K562 (cell line): ENCODE data around the gene ROR2. TPM values are rescaled to one million over a fixed set of nuclear protein-coding genes. Genes with fewer than 3 reads are reported as not detected.

Experiments
- ATAC-seq: fragments of 200-7000 bp; cut with Tn5 transposase; 3 replicates; pipeline ENCODE4 v1.9.1; 2020; ENCODE audit warnings: moderate library complexity
- BruUV-seq: library from RNA; stranded (reverse); fragments of 400-500 nt; replicated peaks from 2 replicates; lab custom pipeline; 2021; lab: Mats Ljungman, UMichigan
- CTCF ChIA-PET: fragments of 300-600 bp; formaldehyde crosslinking; extraction: SDS; loops from one replicate; lab custom pipeline; 2021; ENCODE audit warnings: low intra/inter-chr PET ratio; lab: Yijun Ruan, JAX
- POLR2A ChIA-PET: fragments of 300-600, 350-650 bp; sonication (Branson Sonifier 250); formaldehyde crosslinking; extraction: SDS; loops from one replicate; lab custom pipeline; 2021; ENCODE audit warnings: antibody characterized with exemption, inconsistent platforms; lab: Yijun Ruan, JAX
- DNase-seq, 4 experiments: peaks; one replicate each; pipeline versions ENCODE4 v3.0.0 to v3.0.0-alpha.2; 2011 to 2018; ENCODE audit warnings: low spot score in 3 of 4, mixed read lengths in 3 of 4; ENCODE audit errors: extremely low read depth in 1 of 4
- FAIRE-seq: peaks from 2 replicates; lab custom pipeline; 2011; peaks lifted over from hg19 to GRCh38; lab: Jason Lieb, UNC
- H2AFZ ChIP-seq: 2 replicates; pipeline ENCODE4 v1.6.0; 2011; ENCODE audit warnings: low read depth, low read length, control low read depth, inconsistent platforms
- H3K27ac ChIP-seq: fragments of 200-600 bp; 3 replicates; pipeline ENCODE4 v1.8.0; 2011; ENCODE audit warnings: low read depth, mild to moderate bottlenecking, control low read depth, inconsistent platforms, low read length, moderate library complexity, mixed read lengths; ENCODE audit errors: extremely low read depth
- H3K27me3 ChIP-seq, 2 experiments: fragments of 300-600 bp in 1 of 2; 2 replicates in 1 of 2; 3 replicates in 1 of 2; pipeline versions ENCODE4 v1.6.0 to v1.8.0; 2011; ENCODE audit warnings: inconsistent platforms in 2 of 2, low read length in 2 of 2, mild to moderate bottlenecking in 1 of 2, mixed read lengths in 1 of 2, moderate library complexity in 1 of 2; ENCODE audit not compliant: control insufficient read depth in 2 of 2, insufficient read depth in 2 of 2
- H3K36me3 ChIP-seq: fragments of 300-600 bp; 3 replicates; pipeline ENCODE4 v1.8.0; 2011; ENCODE audit warnings: mild to moderate bottlenecking, low read length, inconsistent platforms; ENCODE audit not compliant: control insufficient read depth, insufficient read depth
- H3K4me1 ChIP-seq, 2 experiments: fragments of 200-600 bp in 1 of 2; replicated peaks in 1 of 2; 2 replicates in 1 of 2; 3 replicates in 1 of 2; pipeline versions ENCODE4 v1.5.1 to v1.8.0; 2011; ENCODE audit warnings: inconsistent platforms in 2 of 2, low read length in 2 of 2, mild to moderate bottlenecking in 1 of 2, mixed read lengths in 1 of 2, moderate library complexity in 1 of 2; ENCODE audit not compliant: control insufficient read depth in 2 of 2, insufficient read depth in 2 of 2
- H3K4me2 ChIP-seq: 2 replicates; pipeline ENCODE4 v1.6.1; 2011; ENCODE audit warnings: low read length, control low read depth, inconsistent platforms, mixed read lengths; ENCODE audit not compliant: insufficient read depth
- H3K4me3 ChIP-seq: fragments of 200-600 bp; sonication (generic), shearing (Covaris generic); 2 replicates; pipeline ENCODE4 v1.5.1; 2016; ENCODE audit warnings: control low read depth, inconsistent platforms
- H3K79me2 ChIP-seq: fragments of 200-600 bp; 3 replicates; pipeline ENCODE4 v1.8.0; 2011; ENCODE audit warnings: low read length, inconsistent platforms; ENCODE audit not compliant: control insufficient read depth, insufficient read depth
- H3K9ac ChIP-seq, 2 experiments: 2 replicates each; pipeline versions ENCODE4 v1.6.0 to v1.6.1; 2011; ENCODE audit warnings: low read depth in 2 of 2, low read length in 2 of 2, control low read depth in 1 of 2, inconsistent platforms in 1 of 2, mild to moderate bottlenecking in 1 of 2, mixed read lengths in 1 of 2; ENCODE audit not compliant: insufficient read depth in 1 of 2
- H3K9me1 ChIP-seq: one replicate; pipeline ENCODE4 v1.6.0; 2011; ENCODE audit warnings: inconsistent platforms, mild to moderate bottlenecking, low read length, moderate library complexity; ENCODE audit not compliant: control insufficient read depth, insufficient read depth
- H3K9me3 ChIP-seq: replicated peaks from 2 replicates; pipeline ENCODE4 v1.5.1; 2011; ENCODE audit warnings: low read depth, low read length, inconsistent platforms; ENCODE audit not compliant: control insufficient read depth, insufficient read depth
- H4K20me1 ChIP-seq: replicated peaks from 2 replicates; pipeline ENCODE4 v1.6.1; 2011; ENCODE audit warnings: low read length, inconsistent platforms, mixed read lengths; ENCODE audit not compliant: control insufficient read depth, insufficient read depth
- ASH1L ChIP-seq: fragments of 450-650 bp; IDR thresholded peaks from 2 replicates; pipeline ENCODE4 v1.6.1; 2018; ENCODE audit warnings: borderline replicate concordance, mild to moderate bottlenecking, low read depth; ENCODE audit not compliant: partially characterized antibody
- CC2D1A ChIP-seq: fragments of 450-650 bp; IDR thresholded peaks from 2 replicates; pipeline ENCODE4 v1.6.1; 2017; ENCODE audit warnings: mild to moderate bottlenecking
- FOS ChIP-seq: IDR thresholded peaks from 3 replicates; pipeline ENCODE4 v1.6.1; 2011; ENCODE audit not compliant: insufficient read length; ENCODE audit errors: extremely low read depth
- IRF1 ChIP-seq: sonication (generic); formaldehyde crosslinking; IDR thresholded peaks from 2 replicates; pipeline ENCODE4 v1.8.0; 2022; ENCODE audit warnings: missing genetic modification reagents, mild to moderate bottlenecking, borderline replicate concordance
- NFYB ChIP-seq: IDR thresholded peaks from 2 replicates; pipeline ENCODE4 v1.6.1; 2011; ENCODE audit warnings: mild to moderate bottlenecking, moderate library complexity; ENCODE audit not compliant: insufficient read length; ENCODE audit errors: extremely low read depth
- NR2C1 ChIP-seq, 2 experiments: fragments of 450-650 bp; IDR thresholded peaks; 2 replicates each; pipeline ENCODE4 v1.6.1; 2017; ENCODE audit warnings: mild to moderate bottlenecking in 2 of 2, antibody characterized with exemption in 1 of 2, inconsistent platforms in 1 of 2, missing compliant biosample characterization in 1 of 2, missing genetic modification characterization in 1 of 2
- PKNOX1 ChIP-seq: fragments of 450-650 bp; IDR thresholded peaks from 2 replicates; pipeline ENCODE4 v1.6.1; 2016
- RBM25 ChIP-seq: fragments of 200-400 bp; formaldehyde crosslinking; IDR thresholded peaks from 2 replicates; pipeline ENCODE4 v1.6.1; 2018; ENCODE audit warnings: low read length, low read depth, moderate library complexity; ENCODE audit not compliant: severe bottlenecking
- ZNF75A ChIP-seq: fragments of 450-650 bp; formaldehyde crosslinking; IDR thresholded peaks from 2 replicates; pipeline ENCODE4 v1.4.0; 2020; ENCODE audit warnings: mild to moderate bottlenecking
- WGBS: fragments of 100-300 bp; shearing (Covaris generic); methylation state at CpG from one replicate; pipeline ENCODE4 v1.1.6; 2016; ENCODE audit warnings: low coverage, mixed read lengths; ENCODE audit not compliant: insufficient coverage; ENCODE audit errors: missing lambda C conversion rate; 5-methylcytosine and 5-hydroxymethylcytosine counted together
- in situ Hi-C: fragments of 300-500 bp; cut with MboI; formaldehyde crosslinking; loops from 4 replicates; pipeline ENCODE4 v1.15.0; 2018; ENCODE audit warnings: inconsistent platforms, mixed read lengths
- intact Hi-C: fragments of 100-400 bp; cut with micrococcal nuclease; formaldehyde crosslinking; loops from 2 replicates; pipeline ENCODE4 v1.14.2; 2022
- polyA plus RNA-seq, 8 experiments: library from polyadenylated mRNA; depleted of rRNA in 4 of 8; stranded (reverse) in 5 of 8; unstranded in 3 of 8; fragments of >200 nt; fragmentation: Nextera tagmentation in 2 of 8; fragmentation: Illumina TruSeq in 1 of 8; extraction: Ambion mirVana in 2 of 8; extraction: Trizol in 1 of 8; gene quantifications; 2 replicates each; pipeline versions ENCODE4 v1.2.1 to v1.2.3, GENCODE V29; 2011 to 2014; ENCODE audit warnings: inconsistent platforms in 1 of 8, missing spikeins in 1 of 8
- total RNA-seq, 7 experiments: library from RNA; depleted of rRNA in 6 of 7; stranded (reverse); fragments of >200 nt in 6 of 7; fragmentation: Illumina TruSeq in 2 of 7; extraction: Trizol in 2 of 7; gene quantifications; 2 replicates each; pipeline versions ENCODE4 v1.2.1 to v1.2.3, GENCODE V29; 2011 to 2021; ENCODE audit warnings: low replicate concordance in 1 of 7

ROR2 gene
- total and polyA plus RNA-seq, 9 of the 15 experiments (the other 6 are each of a cell fraction or from before 2014, with no cell fraction given): 5.6 to 33.8 (median 15.3) TPM

GRCh38 chr9:91914404-91914803, 35.6 kb downstream of the ROR2 start:
- DNase-seq (peak in 3 of 4 experiments; percentile 64 to 76 (median 66)), FAIRE-seq (no peak)
- Histone ChIP-seq H3K79me2 (peaks cover 76% of the 10 kb centered on the region), H3K36me3 (peaks cover 24% of the 10 kb centered on the region; the same call in 2 of the 3 replicates), H3K9me3 (no peaks in the 10 kb centered on the region), H3K4me3 (no peak overlapping the region), H3K4me1 (peaks cover under 1 to 3% of the 10 kb centered on the region in 2 experiments; a peak in 2 of 5 replicates), H2AFZ (no peak overlapping the region), H3K4me2 (no peak overlapping the region), H3K9me1 (no peaks in the 10 kb centered on the region), H3K27me3 (no peaks in the 10 kb centered on the region), H3K9ac (no peak overlapping the region), H3K27ac (no peak overlapping the region)
- in situ Hi-C loops: loop anchor here (5.0 kb wide), 1 partner anchor 33 kb away; no protein-coding TSS in a partner anchor
- WGBS: 93% methylated on average over 10 of the region's 10 CpGs
- CTCF ChIA-PET: no interaction called here
- BruUV-seq: no TSS peak
- TF ChIP-seq ZNF75A (no peak), FOS (peak; percentile 64), IRF1 (CRISPR knock-in tag) (no peak), NR2C1 (IDR thresholded peaks at IDR 0.05) (no peak), NR2C1 (tag; IDR thresholded peaks at IDR 0.05) (no peak), ASH1L (peak; percentile 59), CC2D1A (peak; percentile 43; the same call in 1 of the 2 replicates), NFYB (peak; percentile 96), PKNOX1 (peak; percentile 85), RBM25 (peak; percentile 69)
- TF ChIP-seq, all 486 proteins: peak for 6
- peak; percentile 72 for ATAC-seq
- no peaks in the 10 kb centered on the region for H4K20me1 ChIP-seq
- intact Hi-C loops: no loop called here
- POLR2A ChIA-PET: no interaction called here
